Measurements from ENCODE around the gene FILIP1L.

FILIP1L gene

DNA sequence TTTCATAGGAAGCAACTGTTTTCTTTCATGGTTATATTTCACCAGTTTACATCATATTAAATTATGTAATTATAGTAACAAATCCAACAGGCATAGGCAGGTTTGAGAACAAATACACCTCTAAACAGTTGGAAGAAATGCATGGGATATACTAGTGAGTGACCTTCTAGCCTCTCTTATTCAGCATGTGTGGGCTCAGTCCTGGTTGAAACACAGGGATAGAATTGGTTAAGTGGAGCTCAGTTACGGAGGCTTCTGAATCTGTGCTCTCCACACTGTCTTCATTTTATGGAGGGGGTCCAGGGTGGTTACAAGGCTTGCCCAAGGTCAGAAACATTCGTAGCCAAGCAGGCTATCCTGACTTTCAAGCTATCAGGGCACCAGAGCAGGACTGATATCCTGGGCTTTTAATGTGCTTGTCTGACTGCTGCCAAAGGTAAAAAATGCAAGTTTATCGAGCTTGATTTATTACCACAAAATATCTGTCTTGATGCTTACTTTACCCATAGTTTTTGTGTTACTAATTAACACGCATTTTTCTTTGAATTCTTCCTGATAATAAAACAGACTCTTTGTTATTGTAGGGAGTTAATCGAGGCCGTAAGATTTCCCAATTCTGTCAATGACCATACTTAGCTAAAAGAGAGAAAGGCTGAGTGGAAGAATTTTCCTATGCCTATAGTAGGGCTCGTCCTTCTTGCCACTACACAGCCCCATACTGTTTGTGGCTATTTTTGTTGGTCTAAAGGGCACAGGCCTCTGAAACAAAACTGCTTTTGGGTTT is 89.6 kb downstream of the FILIP1L start:
- TF ChIP-seq, protein P1, sequence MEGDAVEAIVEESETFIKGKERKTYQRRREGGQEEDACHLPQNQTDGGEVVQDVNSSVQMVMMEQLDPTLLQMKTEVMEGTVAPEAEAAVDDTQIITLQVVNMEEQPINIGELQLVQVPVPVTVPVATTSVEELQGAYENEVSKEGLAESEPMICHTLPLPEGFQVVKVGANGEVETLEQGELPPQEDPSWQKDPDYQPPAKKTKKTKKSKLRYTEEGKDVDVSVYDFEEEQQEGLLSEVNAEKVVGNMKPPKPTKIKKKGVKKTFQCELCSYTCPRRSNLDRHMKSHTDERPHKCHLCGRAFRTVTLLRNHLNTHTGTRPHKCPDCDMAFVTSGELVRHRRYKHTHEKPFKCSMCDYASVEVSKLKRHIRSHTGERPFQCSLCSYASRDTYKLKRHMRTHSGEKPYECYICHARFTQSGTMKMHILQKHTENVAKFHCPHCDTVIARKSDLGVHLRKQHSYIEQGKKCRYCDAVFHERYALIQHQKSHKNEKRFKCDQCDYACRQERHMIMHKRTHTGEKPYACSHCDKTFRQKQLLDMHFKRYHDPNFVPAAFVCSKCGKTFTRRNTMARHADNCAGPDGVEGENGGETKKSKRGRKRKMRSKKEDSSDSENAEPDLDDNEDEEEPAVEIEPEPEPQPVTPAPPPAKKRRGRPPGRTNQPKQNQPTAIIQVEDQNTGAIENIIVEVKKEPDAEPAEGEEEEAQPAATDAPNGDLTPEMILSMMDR (IDR thresholded peaks at IDR 0.05; ENCODE audit: poor library complexity, severe bottlenecking), result no peak
- Histone ChIP-seq H3K27ac (ENCODE audit: poor library complexity, severe bottlenecking) (no peak overlapping the region), H3K27me3 (ENCODE audit: insufficient read depth, poor library complexity, severe bottlenecking) (no peaks in the 10 kb centered on the region), H3K9me3 (ENCODE audit: severe bottlenecking) (no peaks in the 10 kb centered on the region), H3K36me3 (ENCODE audit: low read depth) (0 out of 2 replicates have a peak, but pooled peaks cover 1% of the 10 kb centered on the region), H3K4me1 (ENCODE audit: insufficient read depth, poor library complexity, severe bottlenecking) (peaks cover 11% of the 10 kb centered on the region), H3K4me3 (ENCODE audit: severe bottlenecking) (no peak overlapping the region)
- DNase-seq (ENCODE audit: low spot score) (no peak), ATAC-seq (ENCODE audit: low read depth) (no peak; the same call in 2 of the 3 replicates)

DNA sequence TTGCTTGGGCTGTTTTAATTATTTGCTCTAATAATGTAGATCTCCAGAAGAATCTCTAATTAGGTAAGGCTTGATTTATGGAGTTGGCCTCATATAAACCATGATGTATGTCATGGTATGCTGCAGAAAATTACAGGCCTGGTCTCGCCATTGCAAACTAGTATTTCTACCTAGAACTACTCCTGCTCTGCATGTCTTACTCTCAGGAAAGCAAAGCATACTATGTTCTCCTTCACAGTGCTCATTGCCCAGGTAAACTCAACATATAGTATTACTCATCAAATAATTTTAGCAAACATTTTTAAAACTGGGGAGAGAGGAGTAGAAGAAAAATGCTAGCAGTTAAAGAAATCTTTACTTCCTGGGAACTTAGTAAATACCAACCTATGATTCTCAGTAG is 90.7 kb downstream of the FILIP1L start:
- Histone ChIP-seq H3K27ac (ENCODE audit: poor library complexity, severe bottlenecking) (no peak overlapping the region), H3K9me3 (ENCODE audit: severe bottlenecking) (no peaks in the 10 kb centered on the region), H3K4me3 (ENCODE audit: severe bottlenecking) (no peak overlapping the region), H3K4me1 (ENCODE audit: insufficient read depth, poor library complexity, severe bottlenecking) (peaks cover 11% of the 10 kb centered on the region), H3K36me3 (ENCODE audit: low read depth) (0 out of 2 replicates have a peak, but pooled peaks cover 4% of the 10 kb centered on the region), H3K27me3 (ENCODE audit: insufficient read depth, poor library complexity, severe bottlenecking) (no peaks in the 10 kb centered on the region)
- DNase-seq (ENCODE audit: low spot score) (no peak), ATAC-seq (ENCODE audit: low read depth) (no peak)
- TF ChIP-seq, protein P1 (IDR thresholded peaks at IDR 0.05; ENCODE audit: poor library complexity, severe bottlenecking), result no peak

DNA sequence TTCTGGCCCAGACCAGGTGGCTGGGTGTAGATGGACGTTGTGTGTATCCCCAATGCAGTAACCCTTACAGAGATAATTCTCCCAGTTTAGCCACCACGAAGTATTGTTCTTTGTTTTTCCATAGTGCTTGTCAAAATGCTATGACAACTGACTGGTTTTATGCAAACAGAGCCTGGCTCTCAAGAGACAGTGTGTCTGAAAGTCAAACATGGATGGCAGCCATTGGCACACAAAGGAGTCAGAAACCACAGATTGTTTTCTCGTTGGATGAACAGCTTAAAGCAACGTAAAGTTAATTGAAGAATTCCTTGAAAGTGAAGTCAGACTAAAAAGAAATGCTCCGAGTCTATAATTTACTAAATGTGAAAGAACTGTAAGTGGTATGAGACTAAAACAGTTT is 91.2 kb downstream of the FILIP1L start:
- TF ChIP-seq, protein P1 (IDR thresholded peaks at IDR 0.05; ENCODE audit: poor library complexity, severe bottlenecking), result no peak

DNA sequence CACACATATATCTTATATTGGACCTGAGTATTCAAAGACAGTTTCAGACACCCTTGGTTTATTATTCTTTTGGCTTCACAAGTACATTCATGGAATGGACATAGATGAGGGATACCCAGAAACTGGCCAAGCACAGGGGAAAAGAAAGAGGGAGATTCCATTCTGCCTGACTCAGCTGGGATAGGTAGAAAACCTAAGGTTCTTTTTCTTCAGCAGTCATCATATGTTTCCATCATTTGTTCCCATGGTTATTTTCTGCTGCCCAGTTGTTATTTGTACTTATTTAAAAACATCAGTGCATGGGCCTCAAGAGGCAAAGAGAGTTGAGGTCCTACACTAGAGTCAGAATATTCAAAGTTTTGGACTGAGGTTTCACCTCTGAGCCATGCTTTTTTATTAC is 91.8 kb downstream of the FILIP1L start:
- TF ChIP-seq, protein P1 (IDR thresholded peaks at IDR 0.05; ENCODE audit: poor library complexity, severe bottlenecking), result no peak
- H3K27ac ChIP-seq (ENCODE audit: poor library complexity, severe bottlenecking), result no peak overlapping the region
- no peak overlapping the region for H3K4me3 ChIP-seq (ENCODE audit: severe bottlenecking)
- DNase-seq (ENCODE audit: low spot score) (no peak), ATAC-seq (ENCODE audit: low read depth) (no peak)
- H3K36me3 ChIP-seq (ENCODE audit: low read depth), result 0 out of 2 replicates have a peak, but pooled peaks cover 4% of the 10 kb centered on the region
- H3K9me3 ChIP-seq (ENCODE audit: severe bottlenecking), result no peaks in the 10 kb centered on the region
- no peaks in the 10 kb centered on the region for H3K27me3 ChIP-seq (ENCODE audit: insufficient read depth, poor library complexity, severe bottlenecking)
- peaks cover 11% of the 10 kb centered on the region for H3K4me1 ChIP-seq (ENCODE audit: insufficient read depth, poor library complexity, severe bottlenecking)

More for the DNA sequence above, 91.2 kb downstream of the FILIP1L start:
- ATAC-seq (ENCODE audit: low read depth) (no peak), DNase-seq (ENCODE audit: low spot score) (no peak)
- Histone ChIP-seq H3K4me3 (ENCODE audit: severe bottlenecking) (no peak overlapping the region), H3K27me3 (ENCODE audit: insufficient read depth, poor library complexity, severe bottlenecking) (no peaks in the 10 kb centered on the region), H3K27ac (ENCODE audit: poor library complexity, severe bottlenecking) (no peak overlapping the region), H3K9me3 (ENCODE audit: severe bottlenecking) (no peaks in the 10 kb centered on the region), H3K36me3 (ENCODE audit: low read depth) (0 out of 2 replicates have a peak, but pooled peaks cover 4% of the 10 kb centered on the region), H3K4me1 (ENCODE audit: insufficient read depth, poor library complexity, severe bottlenecking) (peaks cover 11% of the 10 kb centered on the region)
